ENCODE results near the gene SEPTIN8.

The SEPTIN8 gene

DNA sequence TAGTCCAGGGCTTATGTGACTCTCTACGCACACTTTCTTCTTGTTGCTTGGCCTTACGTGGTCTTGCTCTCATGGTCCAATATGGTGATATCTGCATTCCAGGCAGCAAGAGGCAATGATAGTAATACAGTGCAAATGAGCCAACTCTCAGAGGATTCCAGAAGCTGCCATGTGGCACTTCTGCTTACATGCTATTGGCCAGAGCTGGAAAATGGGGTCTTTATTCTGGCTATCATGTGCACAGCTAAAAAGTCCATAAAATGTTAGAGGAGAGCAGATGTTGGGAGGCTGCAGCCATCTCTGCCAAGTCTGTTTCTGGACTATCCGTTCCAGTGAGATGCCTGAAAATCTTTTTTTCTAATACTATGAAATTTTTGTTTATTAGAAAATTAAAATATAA is 2.9 kb upstream of the SEPTIN8 start:
- no peak overlapping the region for H3K4me3 ChIP-seq (ENCODE audit: insufficient read depth in 1 of 2, low read depth in 1 of 2, low read length in 2 of 2)
- H3K27ac ChIP-seq (ENCODE audit: low read length, poor library complexity, severe bottlenecking), result no peak overlapping the region
- no peak overlapping the region for H2AK5ac ChIP-seq (ENCODE audit: low read length, severe bottlenecking)
- H3K4me2 ChIP-seq (ENCODE audit: low read length, poor library complexity, severe bottlenecking), result no peak overlapping the region
- H4K8ac ChIP-seq (ENCODE audit: low read length), result no peak overlapping the region
- no peak overlapping the region for H3K4ac ChIP-seq (ENCODE audit: low read depth in 1 of 2, low read length in 2 of 2)
- H2BK15ac ChIP-seq (ENCODE audit: low read depth, poor library complexity, severe bottlenecking), result no peak overlapping the region
- DNase-seq, result no peak
- 99% methylated on average over 2 of the region's 3 CpGs for WGBS
- no peak overlapping the region for H2BK12ac ChIP-seq (ENCODE audit: low read length in 2 of 2)
- H3K27me3 ChIP-seq (ENCODE audit: control insufficient read depth in 1 of 2, insufficient read depth in 1 of 2, low read length in 2 of 2), result peaks cover 0 to 9% of the 10 kb centered on the region in 2 experiments
- no peak overlapping the region for H2BK120ac ChIP-seq (ENCODE audit: low read depth, low read length)
- H2BK5ac ChIP-seq (ENCODE audit: low read depth, low read length, poor library complexity, severe bottlenecking), result no peak overlapping the region
- H3K23ac ChIP-seq (ENCODE audit: low read length in 2 of 2), result peak overlapping the region in 1 of 2 experiments; percentile 46
- H2AFZ ChIP-seq (ENCODE audit: low read depth, low read length), result no peak overlapping the region
- H4K91ac ChIP-seq (ENCODE audit: low read length), result no peak overlapping the region
- H3K9ac ChIP-seq (ENCODE audit: low read length), result no peak overlapping the region
- H3K18ac ChIP-seq (ENCODE audit: low read depth in 1 of 2, low read length in 2 of 2), result no peak overlapping the region
- no peaks in the 10 kb centered on the region for H3K36me3 ChIP-seq (ENCODE audit: control insufficient read depth in 1 of 2, insufficient read depth in 2 of 2, low read depth in 1 of 2, low read length in 2 of 2)
- H3K9me3 ChIP-seq (ENCODE audit: control insufficient read depth, low read length), result no peaks in the 10 kb centered on the region
- peaks cover 20% of the 10 kb centered on the region for H3K4me1 ChIP-seq (ENCODE audit: control insufficient read depth, insufficient read depth, low read depth, low read length)
- peak overlapping the region in 1 of 2 experiments; percentile 68 for H3K14ac ChIP-seq (ENCODE audit: low read length in 2 of 2)
- H3K79me1 ChIP-seq (replicated peaks; ENCODE audit: low read length, poor library complexity, severe bottlenecking), result peaks cover 9% of the 10 kb centered on the region

GRCh38 chr5:132778856-132779255 is 1.8 kb upstream of the SEPTIN8 start:
- H2BK5ac ChIP-seq (ENCODE audit: low read depth, low read length, poor library complexity, severe bottlenecking), result no peak overlapping the region
- no peak overlapping the region for H4K8ac ChIP-seq (ENCODE audit: low read length)
- H2BK15ac ChIP-seq (ENCODE audit: low read depth, poor library complexity, severe bottlenecking), result no peak overlapping the region
- peaks cover 0 to 9% of the 10 kb centered on the region in 2 experiments for H3K27me3 ChIP-seq (ENCODE audit: control insufficient read depth in 1 of 2, insufficient read depth in 1 of 2, low read length in 2 of 2)
- H2BK120ac ChIP-seq (ENCODE audit: low read depth, low read length), result no peak overlapping the region
- no peak overlapping the region for H2BK12ac ChIP-seq (ENCODE audit: low read length in 2 of 2)
- H3K18ac ChIP-seq (ENCODE audit: low read depth in 1 of 2, low read length in 2 of 2), result no peak overlapping the region
- peaks cover 0 to 6% of the 10 kb centered on the region in 2 experiments for H3K36me3 ChIP-seq (ENCODE audit: control insufficient read depth in 1 of 2, insufficient read depth in 2 of 2, low read depth in 1 of 2, low read length in 2 of 2)
- H4K91ac ChIP-seq (ENCODE audit: low read length), result no peak overlapping the region
- no peak overlapping the region for H3K9ac ChIP-seq (ENCODE audit: low read length)
- peaks cover 30% of the 10 kb centered on the region for H3K4me1 ChIP-seq (ENCODE audit: control insufficient read depth, insufficient read depth, low read depth, low read length)
- no peak overlapping the region for H3K23ac ChIP-seq (ENCODE audit: low read length in 2 of 2)
- peaks cover 20% of the 10 kb centered on the region for H3K79me1 ChIP-seq (replicated peaks; ENCODE audit: low read length, poor library complexity, severe bottlenecking)
- H3K4me2 ChIP-seq (ENCODE audit: low read length, poor library complexity, severe bottlenecking), result no peak overlapping the region
- no peak for DNase-seq
- no peak overlapping the region for H3K27ac ChIP-seq (ENCODE audit: low read length, poor library complexity, severe bottlenecking)
- no peak overlapping the region for H2AK5ac ChIP-seq (ENCODE audit: low read length, severe bottlenecking)
- no peak overlapping the region for H3K4ac ChIP-seq (ENCODE audit: low read depth in 1 of 2, low read length in 2 of 2)
- no peak overlapping the region for H3K14ac ChIP-seq (ENCODE audit: low read length in 2 of 2)
- no peak overlapping the region for H3K4me3 ChIP-seq (ENCODE audit: insufficient read depth in 1 of 2, low read depth in 1 of 2, low read length in 2 of 2)
- H2AFZ ChIP-seq (ENCODE audit: low read depth, low read length), result no peak overlapping the region
- no peaks in the 10 kb centered on the region for H3K9me3 ChIP-seq (ENCODE audit: control insufficient read depth, low read length)
- 95% methylated on average over 4 of the region's 5 CpGs for WGBS

- no peak overlapping the region for H3K14ac ChIP-seq (ENCODE audit: low read length in 2 of 2)
- peaks cover 37% of the 10 kb centered on the region for H3K4me1 ChIP-seq (ENCODE audit: control insufficient read depth, insufficient read depth, low read depth, low read length)
- 85% methylated on average over 3 of the region's 4 CpGs for WGBS
- H2AK5ac ChIP-seq (ENCODE audit: low read length, severe bottlenecking), result peak overlapping the region; percentile 37
- H2BK5ac ChIP-seq (ENCODE audit: low read depth, low read length, poor library complexity, severe bottlenecking), result no peak overlapping the region
- no peak overlapping the region for H2BK12ac ChIP-seq (ENCODE audit: low read length in 2 of 2)
- H2BK15ac ChIP-seq (ENCODE audit: low read depth, poor library complexity, severe bottlenecking), result no peak overlapping the region
- peaks cover 0 to 9% of the 10 kb centered on the region in 2 experiments for H3K27me3 ChIP-seq (ENCODE audit: control insufficient read depth in 1 of 2, insufficient read depth in 1 of 2, low read length in 2 of 2)
- peaks cover 0 to 11% of the 10 kb centered on the region in 2 experiments for H3K36me3 ChIP-seq (ENCODE audit: control insufficient read depth in 1 of 2, insufficient read depth in 2 of 2, low read depth in 1 of 2, low read length in 2 of 2)
- H3K4ac ChIP-seq (ENCODE audit: low read depth in 1 of 2, low read length in 2 of 2), result no peak overlapping the region
- H4K91ac ChIP-seq (ENCODE audit: low read length), result peak overlapping the region; percentile 52
- peaks cover 27% of the 10 kb centered on the region for H3K79me1 ChIP-seq (replicated peaks; ENCODE audit: low read length, poor library complexity, severe bottlenecking)
- no peak for DNase-seq
- no peaks in the 10 kb centered on the region for H3K9me3 ChIP-seq (ENCODE audit: control insufficient read depth, low read length)
- H3K4me2 ChIP-seq (ENCODE audit: low read length, poor library complexity, severe bottlenecking), result peak overlapping the region; percentile 97
- no peak overlapping the region for H3K18ac ChIP-seq (ENCODE audit: low read depth in 1 of 2, low read length in 2 of 2)
- peak overlapping the region in 1 of 2 experiments; percentile 85 for H3K4me3 ChIP-seq (ENCODE audit: insufficient read depth in 1 of 2, low read depth in 1 of 2, low read length in 2 of 2)
- H3K23ac ChIP-seq (ENCODE audit: low read length in 2 of 2), result peak overlapping the region in 1 of 2 experiments; percentile 11
- H2AFZ ChIP-seq (ENCODE audit: low read depth, low read length), result no peak overlapping the region
- H2BK120ac ChIP-seq (ENCODE audit: low read depth, low read length), result no peak overlapping the region
- no peak overlapping the region for H3K9ac ChIP-seq (ENCODE audit: low read length)
- H3K27ac ChIP-seq (ENCODE audit: low read length, poor library complexity, severe bottlenecking), result no peak overlapping the region
- peak overlapping the region; percentile 95 for H4K8ac ChIP-seq (ENCODE audit: low read length)
These were observed 1.1 kb upstream of the SEPTIN8 start for GRCh38 chr5:132778129-132778528.

GRCh38 chr5:132776938-132777208 is 166 bp downstream of the SEPTIN8 start:
- Histone ChIP-seq H3K79me1 (replicated peaks; ENCODE audit: low read length, poor library complexity, severe bottlenecking) (peaks cover 39% of the 10 kb centered on the region), H4K91ac (ENCODE audit: low read length) (peak overlapping the region; percentile 46), H2BK120ac (ENCODE audit: low read depth, low read length) (peak overlapping the region; percentile 73), H2AFZ (ENCODE audit: low read depth, low read length) (peak overlapping the region; percentile 73), H2BK5ac (ENCODE audit: low read depth, low read length, poor library complexity, severe bottlenecking) (peak overlapping the region; percentile 74), H3K23ac (ENCODE audit: low read length in 2 of 2) (no peak overlapping the region), H2BK12ac (ENCODE audit: low read length in 2 of 2) (no peak overlapping the region), H3K18ac (ENCODE audit: low read depth in 1 of 2, low read length in 2 of 2) (peak overlapping the region; percentile 46 to 63), H3K14ac (ENCODE audit: low read length in 2 of 2) (no peak overlapping the region), H2AK5ac (ENCODE audit: low read length, severe bottlenecking) (no peak overlapping the region), H3K9me3 (ENCODE audit: control insufficient read depth, low read length) (no peaks in the 10 kb centered on the region), H3K36me3 (ENCODE audit: control insufficient read depth in 1 of 2, insufficient read depth in 2 of 2, low read depth in 1 of 2, low read length in 2 of 2) (peaks cover 0 to 21% of the 10 kb centered on the region in 2 experiments), H3K4me1 (ENCODE audit: control insufficient read depth, insufficient read depth, low read depth, low read length) (peaks cover 42% of the 10 kb centered on the region), H3K9ac (ENCODE audit: low read length) (peak overlapping the region; percentile 78), H2BK15ac (ENCODE audit: low read depth, poor library complexity, severe bottlenecking) (peak overlapping the region; percentile 70), H3K4me3 (ENCODE audit: insufficient read depth in 1 of 2, low read depth in 1 of 2, low read length in 2 of 2) (peak overlapping the region; percentile 78 to 85), H4K8ac (ENCODE audit: low read length) (peak overlapping the region; percentile 74), H3K4ac (ENCODE audit: low read depth in 1 of 2, low read length in 2 of 2) (peak overlapping the region; percentile 57 to 76), H3K27me3 (ENCODE audit: control insufficient read depth in 1 of 2, insufficient read depth in 1 of 2, low read length in 2 of 2) (peaks cover 0 to 9% of the 10 kb centered on the region in 2 experiments), H3K4me2 (ENCODE audit: low read length, poor library complexity, severe bottlenecking) (peak overlapping the region; percentile 93), H3K27ac (ENCODE audit: low read length, poor library complexity, severe bottlenecking) (no peak overlapping the region)
- DNase-seq, result no peak
- WGBS, result 1% methylated on average over 16 of the region's 40 CpGs

All from mesenchymal stem cell (in vitro differentiated cells and primary cell).